PC-3 (cell line): Measurements from ENCODE around the gene DNAJB6.

Source experiments
- CTCF ChIP-seq: fragments of 300-600 bp; sonication (generic); conservative IDR thresholded peaks from 2 replicates; pipeline ENCODE4 v1.5.1; 2017; ENCODE audit warnings: antibody characterized with exemption, low read depth, mild to moderate bottlenecking, low read length
- EZH2 ChIP-seq: fragments of 300-600 bp; sonication (generic); IDR thresholded peaks from one replicate; pipeline ENCODE4 v1.6.1; 2017; ENCODE audit warnings: antibody characterized with exemption, mild to moderate bottlenecking, low read length; ENCODE audit not compliant: unreplicated experiment
- EZH2phosphoT487 ChIP-seq: fragments of 300-600 bp; sonication (generic); IDR thresholded peaks from 2 replicates; pipeline ENCODE4 v1.6.1; 2018; ENCODE audit warnings: mild to moderate bottlenecking, antibody characterized with exemption, low read length, borderline replicate concordance

DNA sequence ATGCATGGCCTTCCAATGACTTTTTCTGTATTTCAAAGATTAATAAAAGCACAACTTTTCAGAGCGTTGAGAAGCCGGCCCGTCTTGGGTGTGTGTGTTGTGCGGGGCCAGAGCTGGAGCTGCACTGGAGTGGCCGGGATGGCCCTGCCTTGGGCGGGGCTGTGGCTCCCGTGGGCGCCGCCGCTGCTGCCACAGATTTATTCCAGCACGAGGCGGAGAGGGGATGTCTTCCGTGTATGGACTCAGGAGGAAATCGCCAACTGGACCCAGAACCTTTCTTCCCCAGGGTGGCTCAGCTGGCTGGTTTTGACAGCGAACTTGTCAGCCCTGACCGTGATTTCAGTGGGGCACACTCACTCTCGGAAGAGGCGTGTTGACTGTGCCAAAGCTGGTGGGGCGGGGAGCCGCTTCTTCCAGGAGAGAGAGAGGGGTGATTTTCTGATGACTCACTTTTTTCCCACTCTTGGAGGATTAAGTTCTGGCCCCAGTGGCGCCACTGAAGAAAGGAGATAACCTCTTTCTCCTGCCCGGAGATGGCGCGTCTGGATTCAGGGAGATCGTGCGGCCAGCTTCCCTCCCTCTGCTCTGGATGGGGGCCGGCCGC lies 72.4 kb downstream of the DNAJB6 start:
- TF ChIP-seq EZH2 (no peak), CTCF (no peak), EZH2phosphoT487 (no peak)
